AG10803 (cell line): ENCODE results near the gene PRRG1.

Experiments
- DNase-seq: peaks from one replicate; pipeline ENCODE4 v3.0.0; 2010; ENCODE audit warnings: low read depth
- H3K4me3 ChIP-seq: 2 replicates; pipeline ENCODE4 v1.5.1; 2011; ENCODE audit warnings: mild to moderate bottlenecking, low read length, control low read depth
- CTCF ChIP-seq: conservative IDR thresholded peaks from 2 replicates; pipeline ENCODE4 v1.5.1; 2011; ENCODE audit warnings: mild to moderate bottlenecking, low read length, control low read depth, inconsistent platforms

The PRRG1 gene

GRCh38 chrX:37378404-37378803 lies 29.2 kb downstream of the PRRG1 start:
- peak; percentile 32 for DNase-seq
- no peak for TF ChIP-seq CTCF
- H3K4me3 ChIP-seq: no peak overlapping the region

GRCh38 chrX:37378830-37379229 lies 29.7 kb downstream of the PRRG1 start:
- no peak for TF ChIP-seq CTCF
- H3K4me3 ChIP-seq: no peak overlapping the region
- DNase-seq: no peak

GRCh38 chrX:37380256-37380655 lies 31.1 kb downstream of the PRRG1 start:
- no peak overlapping the region for H3K4me3 ChIP-seq
- DNase-seq: no peak
- TF ChIP-seq CTCF: no peak

GRCh38 chrX:37380924-37381323 lies 31.8 kb downstream of the PRRG1 start:
- DNase-seq: peak; percentile 21
- H3K4me3 ChIP-seq: no peak overlapping the region
- no peak for TF ChIP-seq CTCF

GRCh38 chrX:37383313-37383712 lies 34.1 kb downstream of the PRRG1 start:
- no peak for DNase-seq
- no peak for TF ChIP-seq CTCF
- H3K4me3 ChIP-seq: no peak overlapping the region

GRCh38 chrX:37388413-37388812 lies 39.2 kb downstream of the PRRG1 start:
- TF ChIP-seq CTCF: no peak
- no peak for DNase-seq

GRCh38 chrX:37405956-37406355 lies 56.8 kb downstream of the PRRG1 start:
- peak; percentile 32 for DNase-seq
- H3K4me3 ChIP-seq: no peak overlapping the region
- no peak for TF ChIP-seq CTCF

More at GRCh38 chrX:37388413-37388812, 39.2 kb downstream of the PRRG1 start:
- no peak overlapping the region for H3K4me3 ChIP-seq
